IPS-NIHi7 (cell line): ENCODE measurements around the gene PRM3.

Source experiments
- DNase-seq: peaks from one replicate; pipeline ENCODE4 v3.0.0; 2012; ENCODE audit warnings: mixed read lengths; ENCODE audit errors: extremely low spot score

PRM3 gene

DNA sequence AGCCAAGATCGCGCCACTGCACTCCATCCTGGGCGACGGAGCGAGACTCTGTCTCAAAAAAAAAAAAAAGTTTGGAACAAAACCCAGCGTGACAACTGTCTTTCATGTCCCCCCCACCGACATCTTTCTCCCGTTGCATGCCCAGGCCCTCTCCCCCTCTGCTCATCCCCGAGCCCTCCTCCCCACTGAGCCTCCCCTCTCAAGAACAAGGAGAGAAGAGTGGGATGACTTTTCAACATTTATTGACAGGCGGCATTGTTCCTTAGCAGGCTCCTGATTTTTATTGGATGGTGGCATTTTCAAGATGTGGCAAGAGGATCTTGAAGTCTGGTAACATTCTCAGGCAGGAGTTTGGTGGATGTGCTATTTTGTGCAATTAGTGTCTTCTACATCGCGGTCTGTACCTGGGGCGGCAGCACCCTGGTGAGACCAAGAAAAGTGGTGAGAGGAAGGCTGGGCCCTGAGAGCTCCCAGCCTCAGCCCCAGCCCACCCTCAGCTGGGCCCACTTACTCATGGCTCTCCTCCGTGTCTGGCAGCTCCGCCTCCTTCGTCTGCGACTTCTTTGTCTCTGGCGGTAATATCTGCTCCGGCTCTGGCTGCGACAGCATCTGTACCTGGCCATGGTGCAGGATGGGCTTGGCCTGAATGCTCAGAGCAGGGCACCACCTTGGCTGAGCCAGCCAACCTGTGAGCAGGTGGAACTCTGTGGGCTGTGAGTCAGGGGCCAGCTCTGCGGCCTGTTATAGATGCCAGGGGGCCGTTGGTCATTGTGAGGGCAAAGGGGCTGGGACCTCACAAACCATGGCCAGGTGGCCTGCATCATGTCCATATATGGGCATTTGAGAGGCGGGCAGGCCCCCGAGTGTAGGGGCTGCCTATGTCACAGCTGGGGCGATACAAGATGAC, 7.4 kb upstream of the PRM3 start, which contains the start of gene PRM1:
TSS of gene PRM1 (minus strand) at position 715 of the 907 bp plus-strand sequence. CDS start at position 623, 92 bp downstream.
- DNase-seq: no peak

DNA sequence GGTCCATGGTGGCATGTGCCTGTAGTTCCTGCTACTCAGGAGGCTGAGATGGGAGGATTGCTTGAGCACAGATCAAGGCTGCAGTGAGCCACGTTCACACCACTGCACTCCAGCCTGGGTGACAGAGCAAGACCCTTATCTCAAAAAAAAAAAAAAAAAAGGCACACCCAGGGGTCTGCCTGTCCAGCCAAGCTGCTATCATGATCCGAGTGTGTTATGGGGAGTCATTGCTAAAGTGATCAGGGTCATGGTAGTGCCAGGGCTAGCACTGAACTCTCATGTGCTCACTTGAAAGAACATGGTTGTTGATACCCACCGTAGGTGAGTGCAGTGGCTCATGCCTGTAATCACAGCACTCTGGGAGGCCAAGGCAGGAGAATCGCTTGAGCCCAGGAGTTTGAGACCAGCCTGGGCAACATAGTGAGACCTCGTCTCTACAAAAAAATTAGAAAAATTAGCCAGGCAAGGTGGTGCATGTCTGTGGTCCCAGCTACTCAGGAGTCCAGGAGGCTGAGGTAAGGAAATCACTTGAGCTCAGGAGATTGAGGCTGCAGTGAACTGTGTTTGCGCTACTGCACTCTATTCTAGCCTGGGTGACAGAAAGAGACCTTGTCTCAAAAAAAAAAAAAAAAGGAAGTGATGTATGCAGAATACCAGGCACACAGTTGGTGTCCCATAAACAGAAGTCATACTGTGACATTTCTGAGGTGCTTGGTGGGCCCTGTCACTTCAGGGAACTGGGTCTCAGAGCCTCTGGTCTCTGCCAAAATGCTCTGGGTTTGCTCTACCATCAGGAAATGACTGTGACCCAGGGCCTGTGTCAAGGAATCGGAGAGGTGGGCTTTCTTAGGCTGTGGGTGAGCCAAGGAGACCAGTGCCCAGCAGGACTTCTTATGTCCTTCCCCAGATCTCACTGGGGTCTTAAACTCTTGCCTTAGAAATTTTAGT, 5.5 kb upstream of the PRM3 start:
- no peak for DNase-seq

DNA sequence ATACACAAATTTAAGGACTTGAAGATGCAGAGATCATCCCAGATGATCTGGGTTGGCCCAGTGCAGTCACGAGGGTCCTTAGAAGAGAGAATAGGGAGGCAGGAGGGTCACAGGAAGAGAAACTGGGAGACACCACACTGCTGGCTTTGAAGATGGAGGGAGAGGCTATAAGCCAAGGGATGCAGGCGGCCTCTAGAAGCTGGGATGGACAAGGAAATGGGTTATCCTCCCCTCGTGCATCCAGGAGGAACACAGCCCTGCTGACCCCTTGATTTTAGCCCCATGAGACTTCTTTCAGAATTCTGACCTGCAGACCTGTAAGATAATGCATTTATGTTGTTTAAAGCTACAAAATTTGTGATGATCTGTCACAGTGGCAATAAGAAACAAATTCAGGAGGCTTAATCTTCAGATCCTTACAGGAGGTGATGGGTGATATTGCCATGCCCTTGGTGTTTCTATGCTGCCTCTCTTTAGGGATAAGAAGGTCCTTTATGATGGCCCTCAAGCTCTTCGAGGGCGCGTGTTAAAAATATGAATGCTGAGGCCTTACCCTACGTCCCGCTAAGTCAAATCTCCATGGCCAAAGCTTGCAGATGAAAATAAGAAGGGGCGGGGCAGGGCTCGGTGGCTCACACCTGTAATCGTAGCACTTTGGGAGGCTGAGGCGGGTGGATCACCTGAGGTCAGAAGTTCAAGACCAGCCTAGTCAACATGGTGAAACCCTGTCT, 4.3 kb upstream of the PRM3 start:
- DNase-seq: no peak

GRCh38 chr16:11276896-11277593, 3.6 kb upstream of the PRM3 start:
- DNase-seq: no peak

GRCh38 chr16:11276143-11276895, 2.9 kb upstream of the PRM3 start, which contains the start of gene PRM2:
TSS of gene PRM2 (minus strand) at chr16:11276480. CDS start at chr16:11276370, 110 bp downstream.
- no peak for DNase-seq

- no peak for DNase-seq
Observed at GRCh38 chr16:11274964-11275363, 1.5 kb upstream of the PRM3 start.

DNA sequence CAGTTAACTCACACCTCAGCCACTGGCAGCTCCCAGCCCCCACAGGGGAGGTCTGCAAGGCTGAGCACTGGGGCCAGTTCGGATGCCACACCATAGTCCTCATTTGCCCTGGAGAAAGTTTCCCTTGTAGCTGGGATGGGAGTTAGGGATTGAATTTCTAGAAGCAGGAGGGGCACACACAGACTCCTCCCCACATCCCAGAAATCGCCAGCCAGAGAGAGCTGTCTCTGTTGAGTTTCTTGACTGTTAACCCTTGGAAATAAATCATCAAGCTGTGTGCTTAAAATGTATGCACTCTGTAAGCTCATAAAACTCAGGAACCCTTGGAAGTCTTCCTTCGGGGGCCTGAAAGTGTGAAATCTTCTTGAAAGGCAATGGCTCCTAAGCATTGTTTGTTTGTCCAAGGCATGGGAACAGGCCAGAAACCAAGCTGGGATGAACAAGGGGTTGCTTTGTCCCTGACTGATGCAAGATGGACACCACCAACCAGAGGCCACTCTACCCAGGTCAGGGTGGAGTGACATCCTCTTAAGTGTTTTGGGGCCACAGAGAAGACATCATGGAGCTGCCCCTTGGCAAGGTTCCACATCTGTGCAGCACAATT, 394 bp upstream of the PRM3 start:
- no peak for DNase-seq

- no peak for DNase-seq
Observed at GRCh38 chr16:11272484-11272883, 945 bp downstream of the PRM3 start.

GRCh38 chr16:11271610-11272009, 1.8 kb downstream of the PRM3 start:
- DNase-seq: no peak

- no peak for DNase-seq
Observed at GRCh38 chr16:11270602-11271162, 2.7 kb downstream of the PRM3 start.

DNA sequence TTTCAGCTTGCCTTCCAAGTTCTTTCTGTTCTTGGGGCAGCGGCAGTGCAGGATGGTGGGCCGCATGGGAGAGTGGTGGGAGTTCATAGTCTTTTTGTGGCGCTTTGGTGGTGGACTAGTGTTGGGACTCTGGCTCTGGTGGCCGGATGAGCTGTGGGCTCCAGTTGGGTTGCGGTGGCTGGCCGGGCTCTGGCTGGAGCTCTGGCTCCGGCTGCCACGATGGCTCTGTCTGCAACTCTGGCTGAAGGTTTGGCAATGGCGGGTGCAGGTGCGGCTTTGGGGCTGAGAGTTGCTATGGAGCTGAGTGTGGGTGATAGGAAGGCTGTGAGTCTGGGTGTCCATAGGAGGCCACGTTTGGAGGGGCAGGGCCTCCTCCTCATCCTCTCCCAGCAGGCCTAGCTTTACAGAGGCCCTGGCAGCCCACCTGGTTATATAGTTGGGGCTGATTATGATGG, 4.5 kb downstream of the PRM3 start, which contains the start of gene TNP2:
TSS of gene TNP2 (minus strand) at position 405 of the 455 bp plus-strand sequence. CDS start at position 342, 63 bp downstream.
- DNase-seq: no peak

GRCh38 chr16:11265124-11265523, 8.3 kb downstream of the PRM3 start:
- DNase-seq: no peak

GRCh38 chr16:11264155-11264832, 9.1 kb downstream of the PRM3 start:
- DNase-seq: no peak

DNA sequence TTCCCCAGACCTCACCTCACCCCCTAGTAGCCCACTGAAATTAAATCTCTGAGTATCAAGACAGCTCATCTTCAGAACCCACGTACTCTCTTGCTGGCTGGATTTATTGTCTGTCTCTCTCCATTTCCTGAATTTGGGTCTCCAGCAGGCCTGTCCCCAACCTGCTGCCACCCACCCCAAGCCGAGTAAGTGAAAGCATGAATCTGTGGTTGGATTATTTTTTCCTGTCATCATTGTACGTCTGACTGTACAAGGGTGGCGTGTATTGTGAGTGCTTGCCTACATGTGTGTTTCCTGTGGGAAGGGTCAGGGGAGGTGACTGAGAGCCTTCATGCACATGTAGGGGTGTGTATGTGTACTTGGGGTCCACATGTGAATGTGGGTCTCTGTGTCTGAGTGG, 9.7 kb downstream of the PRM3 start:
- no peak for DNase-seq

DNA sequence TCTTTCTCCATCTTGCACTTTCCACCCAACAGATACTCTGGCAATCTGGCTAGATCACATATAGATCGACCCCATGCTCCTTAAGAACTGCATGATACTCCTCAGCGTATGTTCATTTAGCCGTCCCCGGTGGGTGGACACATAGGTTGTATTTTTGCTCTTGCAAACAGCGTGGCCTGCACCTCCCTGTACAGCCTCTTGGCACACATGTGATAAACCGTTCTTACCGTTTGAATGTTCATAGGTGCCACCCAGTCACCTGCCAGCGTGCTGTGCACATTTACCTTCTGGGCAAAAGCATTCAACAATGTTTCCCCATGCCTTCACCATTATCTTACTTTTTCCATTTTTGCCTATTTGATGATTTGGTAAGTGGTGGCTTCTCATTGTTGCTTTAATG, 10.5 kb downstream of the PRM3 start:
- no peak for DNase-seq

GRCh38 chr16:11260596-11260966, 12.8 kb downstream of the PRM3 start:
- DNase-seq: no peak

GRCh38 chr16:11259655-11260595, 13.5 kb downstream of the PRM3 start:
- no peak for DNase-seq
